ENCODE results near the gene ZNF70. TPM values are rescaled to one million over a fixed set of nuclear protein-coding genes. Genes with fewer than 3 reads are reported as not detected.
A peak's percentile ranks its signal among the peaks of the same experiment; 100 is the strongest.

The ZNF70 gene
- total RNA-seq, 1 donor from 2014 or later, result 3.9 TPM

DNA sequence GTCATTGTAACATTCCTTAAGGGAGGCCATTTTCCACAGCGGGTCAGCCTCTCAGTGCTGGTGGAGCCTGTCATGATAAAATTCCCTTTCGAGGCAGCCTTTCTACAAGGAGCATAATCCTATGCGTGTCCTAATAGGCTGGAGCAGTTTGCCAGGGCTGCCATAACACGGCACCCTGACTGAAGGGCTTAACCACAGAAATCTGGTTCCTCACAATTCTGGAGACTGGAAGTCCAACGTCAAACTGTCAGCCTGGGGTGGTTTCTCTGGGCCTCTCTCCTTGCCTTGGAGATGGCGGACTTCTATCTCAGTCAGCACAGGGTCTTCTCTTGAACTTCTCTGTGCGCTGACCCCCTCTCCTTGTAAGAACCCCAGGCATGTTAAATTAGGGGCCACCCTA is 61.5 kb downstream of the ZNF70 start:
- Histone ChIP-seq H3K4me2 (no peak overlapping the region), H3K36me3 (no peaks in the 10 kb centered on the region), H3K9me3 (ENCODE audit: low read depth) (no peaks in the 10 kb centered on the region), H3K79me2 (ENCODE audit: low read depth) (no peaks in the 10 kb centered on the region), H3K9ac (no peak overlapping the region), H3K27me3 (no peaks in the 10 kb centered on the region), H3F3A (ENCODE audit: low read depth) (no peaks in the 10 kb centered on the region), H3K4me1 (no peaks in the 10 kb centered on the region), H4K20me1 (ENCODE audit: low read depth) (no peaks in the 10 kb centered on the region), H3K4me3 (no peak overlapping the region), H2AFZ (replicated peaks) (no peak overlapping the region), H3K27ac (no peak overlapping the region)
- H3K4me1 Mint-ChIP-seq, result no peaks in the 10 kb centered on the region
- H3K27ac Mint-ChIP-seq, result peak overlapping the region; percentile 69
- no peaks in the 10 kb centered on the region for H3K9me3 Mint-ChIP-seq
- H3K27me3 Mint-ChIP-seq (ENCODE audit: insufficient read depth, low read depth), result peaks cover 7% of the 10 kb centered on the region
- no peak for DNase-seq (ENCODE audit: low spot score)
- no peak overlapping the region for H3K4me3 Mint-ChIP-seq
- TF ChIP-seq, protein P1, sequence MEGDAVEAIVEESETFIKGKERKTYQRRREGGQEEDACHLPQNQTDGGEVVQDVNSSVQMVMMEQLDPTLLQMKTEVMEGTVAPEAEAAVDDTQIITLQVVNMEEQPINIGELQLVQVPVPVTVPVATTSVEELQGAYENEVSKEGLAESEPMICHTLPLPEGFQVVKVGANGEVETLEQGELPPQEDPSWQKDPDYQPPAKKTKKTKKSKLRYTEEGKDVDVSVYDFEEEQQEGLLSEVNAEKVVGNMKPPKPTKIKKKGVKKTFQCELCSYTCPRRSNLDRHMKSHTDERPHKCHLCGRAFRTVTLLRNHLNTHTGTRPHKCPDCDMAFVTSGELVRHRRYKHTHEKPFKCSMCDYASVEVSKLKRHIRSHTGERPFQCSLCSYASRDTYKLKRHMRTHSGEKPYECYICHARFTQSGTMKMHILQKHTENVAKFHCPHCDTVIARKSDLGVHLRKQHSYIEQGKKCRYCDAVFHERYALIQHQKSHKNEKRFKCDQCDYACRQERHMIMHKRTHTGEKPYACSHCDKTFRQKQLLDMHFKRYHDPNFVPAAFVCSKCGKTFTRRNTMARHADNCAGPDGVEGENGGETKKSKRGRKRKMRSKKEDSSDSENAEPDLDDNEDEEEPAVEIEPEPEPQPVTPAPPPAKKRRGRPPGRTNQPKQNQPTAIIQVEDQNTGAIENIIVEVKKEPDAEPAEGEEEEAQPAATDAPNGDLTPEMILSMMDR (IDR thresholded peaks at IDR 0.05), result no peak
- TF ChIP-seq EZH2phosphoT487 (IDR thresholded peaks at IDR 0.05) (no peak), EZH2 (IDR thresholded peaks at IDR 0.05) (no peak)
- H3K36me3 Mint-ChIP-seq, result peaks cover 18% of the 10 kb centered on the region

Other genes starting within 250 kb of the ZNF70 start
- gene IGLL1, start 170.8 kb downstream of the ZNF70 start, total RNA-seq (ENCODE audit: low replicate concordance), result not detected in 2 replicates
- gene DRICH1, start 118.8 kb downstream of the ZNF70 start, total RNA-seq (ENCODE audit: low replicate concordance), result not detected in 2 replicates
- gene RGL4, start 60.1 kb downstream of the ZNF70 start, total RNA-seq (ENCODE audit: low replicate concordance), result not detected in 2 replicates
- not detected in 2 replicates for gene VPREB3, start 3.3 kb upstream of the ZNF70 start, total RNA-seq (ENCODE audit: low replicate concordance)
- gene C22orf15, start 11.9 kb upstream of the ZNF70 start, total RNA-seq (ENCODE audit: low replicate concordance), result 0.56 and 3.0 TPM in 2 replicates
- gene CHCHD10, start 16.9 kb upstream of the ZNF70 start, total RNA-seq (ENCODE audit: low replicate concordance), result 0.53 and 9.1 TPM in 2 replicates
- 4.1 and 13.7 TPM in 2 replicates for gene MMP11, start 21.7 kb upstream of the ZNF70 start, total RNA-seq (ENCODE audit: low replicate concordance)
- 151 and 170 TPM in 2 replicates for gene SMARCB1, start 35.9 kb upstream of the ZNF70 start, total RNA-seq (ENCODE audit: low replicate concordance)
- 1.1 and 7.7 TPM in 2 replicates for gene DERL3, start 87.9 kb upstream of the ZNF70 start, total RNA-seq (ENCODE audit: low replicate concordance)
- gene SLC2A11, start 106.8 kb upstream of the ZNF70 start, total RNA-seq (ENCODE audit: low replicate concordance), result 3.8 and 12.1 TPM in 2 replicates
- 132 and 552 TPM in 2 replicates for gene MIF, start 143.3 kb upstream of the ZNF70 start, total RNA-seq (ENCODE audit: low replicate concordance)
- 0.19 TPM in 1 of 2 replicates, not detected in the other for gene GSTT2B, start 210.1 kb upstream of the ZNF70 start, total RNA-seq (ENCODE audit: low replicate concordance)
- not detected in 2 replicates for gene DDTL, start 215.8 kb upstream of the ZNF70 start, total RNA-seq (ENCODE audit: low replicate concordance)
- 34.5 and 85.3 TPM in 2 replicates for gene DDT, start 223.3 kb upstream of the ZNF70 start, total RNA-seq (ENCODE audit: low replicate concordance)
- not detected in 2 replicates for gene GSTT2, start 229.0 kb upstream of the ZNF70 start, total RNA-seq (ENCODE audit: low replicate concordance)

Measured in neural progenitor cell (in vitro differentiated cells).